Measurements from ENCODE around the gene WDR53.

DNA sequence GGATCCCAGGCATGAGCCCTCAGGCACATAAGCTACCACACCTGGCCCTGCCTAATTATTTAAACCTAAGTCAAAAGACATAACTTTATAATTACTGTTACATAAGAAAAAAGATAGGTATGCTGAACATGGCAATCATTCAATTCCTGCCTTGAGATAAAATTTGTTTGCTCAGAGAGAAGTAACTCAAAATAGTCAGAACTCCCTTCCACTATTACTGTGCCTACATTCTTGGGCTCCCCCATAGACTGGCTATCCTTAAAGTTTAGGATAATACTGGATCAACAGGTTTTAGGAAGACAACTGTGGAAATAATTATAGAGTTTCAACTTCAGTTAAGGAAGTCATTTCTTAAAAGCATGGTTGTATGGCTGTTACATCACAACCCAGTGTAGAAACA, 9.9 kb downstream of the WDR53 start:
- no peak for TF ChIP-seq POLR2AphosphoS5 (IDR thresholded peaks at IDR 0.05)
- no peak for TF ChIP-seq CTCF (IDR thresholded peaks at IDR 0.05)

Data from suprapubic skin (tissue), 3 donors.